Mucosa of descending colon (tissue), 3 donors: ENCODE results near the gene ACTL6A. TPM values are rescaled to one million over a fixed set of nuclear protein-coding genes. Genes with fewer than 3 reads are reported as not detected.
"Not testable (repeated sequence)": the region's sequence is repeated elsewhere in the genome, so short reads cannot be mapped to it uniquely, and the experiment has no call there.

Experiments
- ATAC-seq: fragments of 200-7000 bp; cut with Tn5 transposase; one replicate; pipeline ENCODE4 v1.9.1; 2020; ENCODE audit warnings: mild to moderate bottlenecking, moderate library complexity
- DNase-seq, 3 donors: peaks; one replicate each; pipeline ENCODE4 v3.0.0-alpha.2; 2020
- H3K36me3 ChIP-seq: fragments of 200-600 bp; one replicate; pipeline ENCODE4 v1.8.0; 2021; ENCODE audit warnings: low read depth, mild to moderate bottlenecking
- H3K4me1 ChIP-seq: fragments of 200-600 bp; one replicate; pipeline ENCODE4 v1.8.0; 2021; ENCODE audit warnings: low read depth, mild to moderate bottlenecking
- H3K4me3 ChIP-seq: fragments of 200-600 bp; one replicate; pipeline ENCODE4 v1.8.0; 2021; ENCODE audit warnings: mild to moderate bottlenecking
- H3K9me3 ChIP-seq: fragments of 200-600 bp; one replicate; pipeline ENCODE4 v1.8.0; 2021; ENCODE audit warnings: mild to moderate bottlenecking
- CTCF ChIP-seq: fragments of 200-600 bp; IDR thresholded peaks from one replicate; pipeline ENCODE4 v1.8.0; 2022; ENCODE audit warnings: antibody characterized with exemption, mild to moderate bottlenecking
- intact Hi-C, 2 donors: fragments of 100-400 bp; cut with DNase I in 1 of 2; cut with micrococcal nuclease in 1 of 2; formaldehyde crosslinking; loops; one replicate each; pipeline versions ENCODE4 v1.11.0 to v1.11.1; 2022; cut with DNase I, micrococcal nuclease
- long read RNA-seq, 2 donors: library from polyadenylated mRNA; unstranded; transcript quantifications; one replicate each; pipeline ENCODE4 v2.0.0, GENCODE V29; 2019 to 2021
- total RNA-seq, 3 donors: library from RNA; stranded (reverse); fragmentation: NEBNext Ultra II Directional in 2 of 3; extraction: Animal tissue kit (Norgen Biotek cat#: 25700) in 2 of 3; gene quantifications; one replicate each; pipeline versions ENCODE4 v1.2.1 to v1.2.4, GENCODE V29; 2021 to 2023
- donor health status: DM: no; HTN: no; CAD: no; lungs with moderate emphysema.
- donor health status: DM: no; HTN: no; CAD: no.
- donor health status: DM: no; HTN: yes; CAD: no.

Gene ACTL6A
- total RNA-seq, result 10 to 100 TPM; 38.9 to 46.3 (median 40.7) TPM
- long read RNA-seq, donor 1, transcript ACTL6A-203 (14 exons, 1,750 nt), result minor isoform, 12 of 49 reads
- long read RNA-seq, donor 1, transcript ACTL6A-202 (14 exons, 1,901 nt), result major isoform, 31 of 49 reads
- long read RNA-seq, donor 1, partial matches to known transcripts, result 3 of 49 reads
- long read RNA-seq, donor 1, other reads (novel, unspliced or antisense), result 3 of 49 reads
- long read RNA-seq, donor 2, transcript ACTL6A-203 (14 exons, 1,750 nt), result minor isoform, 6 of 45 reads
- long read RNA-seq, donor 2, transcript ACTL6A-202 (14 exons, 1,901 nt), result major isoform, 31 of 45 reads
- long read RNA-seq, donor 2, partial matches to known transcripts, result 7 of 45 reads
- long read RNA-seq, donor 2, other reads (novel, unspliced or antisense), result 1 of 45 reads

- ATAC-seq (peak; percentile 98), DNase-seq (peak; percentile 99 to 100 (median 100))
- no peaks in the 10 kb centered on the region for H3K9me3 ChIP-seq
- intact Hi-C loops, result no loop called here
- no peaks in the 10 kb centered on the region for H3K36me3 ChIP-seq
- H3K4me1 ChIP-seq, result no peaks in the 10 kb centered on the region
- no peak for TF ChIP-seq CTCF
- H3K4me3 ChIP-seq, result peak within 1 kb of the TSS; percentile 80
Measured at GRCh38 chr3:179562591-179563270, at the start of gene ACTL6A. ACTL6A (plus strand) TSS chr3:179562926; CDS start chr3:179563093, 167 bp downstream.

GRCh38 chr3:179513862-179514261 is 48.9 kb upstream of the ACTL6A start:
- no peak for TF ChIP-seq CTCF
- Histone ChIP-seq H3K36me3 (no peaks in the 10 kb centered on the region), H3K4me1 (no peaks in the 10 kb centered on the region), H3K4me3 (no peak overlapping the region), H3K9me3 (no peaks in the 10 kb centered on the region)
- intact Hi-C loops, result no loop called here
- no peak for ATAC-seq
- no peak for DNase-seq

GRCh38 chr3:179516461-179517251 is 46.1 kb upstream of the ACTL6A start:
- H3K4me1 ChIP-seq, H3K9me3 ChIP-seq, intact Hi-C loops, H3K4me3 ChIP-seq, H3K36me3 ChIP-seq, ATAC-seq, DNase-seq: not testable (repeated sequence)

GRCh38 chr3:179526482-179526881 is 36.2 kb upstream of the ACTL6A start:
- ATAC-seq, result no peak
- H3K9me3 ChIP-seq, result no peaks in the 10 kb centered on the region
- intact Hi-C loops, result no loop called here
- no peaks in the 10 kb centered on the region for H3K36me3 ChIP-seq
- no peak for DNase-seq
- no peak overlapping the region for H3K4me3 ChIP-seq
- no peak for TF ChIP-seq CTCF
- H3K4me1 ChIP-seq, result no peaks in the 10 kb centered on the region

GRCh38 chr3:179526989-179527391 is 35.7 kb upstream of the ACTL6A start:
- peak; percentile 60 for ATAC-seq
- intact Hi-C loops, result no loop called here
- peak in 1 of 3 donors; percentile 39 for DNase-seq
- Histone ChIP-seq H3K4me3 (no peak overlapping the region), H3K4me1 (no peaks in the 10 kb centered on the region), H3K36me3 (no peaks in the 10 kb centered on the region), H3K9me3 (no peaks in the 10 kb centered on the region)
- no peak for TF ChIP-seq CTCF
